Calu3 (cell line): ENCODE results near the gene CFAP299. TPM values are rescaled to one million over a fixed set of nuclear protein-coding genes. Genes with fewer than 3 reads are reported as not detected.
"Not testable (repeated sequence)": the region's sequence is repeated elsewhere in the genome, so short reads cannot be mapped to it uniquely, and the experiment has no call there.

ENCODE experiments used
- BruUV-seq: library from RNA; stranded (reverse); fragments of 400-500 nt; replicated peaks from 2 replicates; lab custom pipeline; 2021; lab: Mats Ljungman, UMichigan
- CTCF ChIA-PET: fragments of 300-600 bp; sonication (Branson Sonifier 250); formaldehyde crosslinking; loops from one replicate; lab custom pipeline; 2022; ENCODE audit warnings: antibody characterized with exemption; lab: Charles Lee
- DNase-seq: peaks from one replicate; pipeline ENCODE4 v3.0.0; 2022
- H3K27ac Mint-ChIP-seq: one replicate; pipeline ENCODE4 v1.8.0; 2022; ENCODE audit warnings: mixed read lengths; ENCODE audit not compliant: unreplicated experiment
- H3K27me3 Mint-ChIP-seq: one replicate; pipeline ENCODE4 v1.8.0; 2022; ENCODE audit warnings: mixed read lengths; ENCODE audit not compliant: unreplicated experiment
- H3K36me3 Mint-ChIP-seq: one replicate; pipeline ENCODE4 v1.8.0; 2022; ENCODE audit warnings: mild to moderate bottlenecking, moderate library complexity, mixed read lengths; ENCODE audit not compliant: insufficient read depth, unreplicated experiment
- H3K4me1 Mint-ChIP-seq: one replicate; pipeline ENCODE4 v1.8.0; 2022; ENCODE audit warnings: mild to moderate bottlenecking, low read depth, mixed read lengths; ENCODE audit not compliant: unreplicated experiment
- H3K4me3 Mint-ChIP-seq: one replicate; pipeline ENCODE4 v1.8.0; 2022; ENCODE audit warnings: mild to moderate bottlenecking, low read depth, moderate library complexity, mixed read lengths; ENCODE audit not compliant: unreplicated experiment
- H3K9me3 Mint-ChIP-seq: one replicate; pipeline ENCODE4 v1.8.0; 2022; ENCODE audit warnings: low read depth, mixed read lengths; ENCODE audit not compliant: unreplicated experiment
- CTCF ChIP-seq: fragments of 200-600 bp; IDR thresholded peaks from one replicate; pipeline ENCODE4 v1.8.0; 2022; ENCODE audit warnings: antibody characterized with exemption; ENCODE audit not compliant: unreplicated experiment
- intact Hi-C: fragments of 100-400 bp; cut with micrococcal nuclease; formaldehyde crosslinking; loops from one replicate; pipeline ENCODE4 v1.10.0; 2022; ENCODE audit not compliant: unreplicated experiment
- total RNA-seq: library from RNA; stranded (reverse); gene quantifications from 2 replicates; pipeline ENCODE4 v1.2.3, GENCODE V29; 2022

CFAP299 gene
- total RNA-seq, 1 experiment from 2014 or later: not detected

GRCh38 chr4:80781431-80781830, 445.9 kb downstream of the CFAP299 start:
- H3K9me3 Mint-ChIP-seq: no peaks in the 10 kb centered on the region
- no peak overlapping the region for H3K27ac Mint-ChIP-seq
- CTCF ChIA-PET: no interaction called here
- no TSS peak for BruUV-seq
- DNase-seq: no peak
- no peaks in the 10 kb centered on the region for H3K36me3 Mint-ChIP-seq
- H3K27me3 Mint-ChIP-seq: no peaks in the 10 kb centered on the region
- no peaks in the 10 kb centered on the region for H3K4me1 Mint-ChIP-seq
- no peak overlapping the region for H3K4me3 Mint-ChIP-seq
- TF ChIP-seq CTCF: no peak
- intact Hi-C loops: no loop called here

GRCh38 chr4:80787306-80787705, 451.8 kb downstream of the CFAP299 start:
- CTCF ChIA-PET: no interaction called here
- no peak for TF ChIP-seq CTCF
- DNase-seq: no peak
- Mint-ChIP-seq H3K9me3 (no peaks in the 10 kb centered on the region), H3K27me3 (no peaks in the 10 kb centered on the region), H3K4me3 (no peak overlapping the region), H3K4me1 (no peaks in the 10 kb centered on the region), H3K36me3 (no peaks in the 10 kb centered on the region), H3K27ac (no peak overlapping the region)
- no TSS peak for BruUV-seq
- intact Hi-C loops: no loop called here

- intact Hi-C loops: no loop called here
- Mint-ChIP-seq H3K9me3 (peaks cover 2% of the 10 kb centered on the region), H3K27ac (no peak overlapping the region), H3K4me3 (no peak overlapping the region), H3K36me3 (no peaks in the 10 kb centered on the region), H3K4me1 (no peaks in the 10 kb centered on the region), H3K27me3 (no peaks in the 10 kb centered on the region)
- no TSS peak for BruUV-seq
- CTCF ChIA-PET: no interaction called here
- no peak for DNase-seq
- no peak for TF ChIP-seq CTCF
These were observed 453.3 kb downstream of the CFAP299 start for GRCh38 chr4:80788798-80789197.

GRCh38 chr4:80790152-80790551, 454.6 kb downstream of the CFAP299 start:
- H3K36me3 Mint-ChIP-seq: no peaks in the 10 kb centered on the region
- no peaks in the 10 kb centered on the region for H3K4me1 Mint-ChIP-seq
- CTCF ChIA-PET: no interaction called here
- H3K27ac Mint-ChIP-seq: no peak overlapping the region
- no peaks in the 10 kb centered on the region for H3K27me3 Mint-ChIP-seq
- intact Hi-C loops: no loop called here
- H3K9me3 Mint-ChIP-seq: peaks cover 2% of the 10 kb centered on the region
- no peak overlapping the region for H3K4me3 Mint-ChIP-seq
- no TSS peak for BruUV-seq
- TF ChIP-seq CTCF: no peak
- DNase-seq: no peak

GRCh38 chr4:80793660-80794059, 458.1 kb downstream of the CFAP299 start:
- BruUV-seq, H3K9me3 Mint-ChIP-seq, DNase-seq, intact Hi-C loops, H3K4me1 Mint-ChIP-seq, H3K27ac Mint-ChIP-seq, H3K4me3 Mint-ChIP-seq, CTCF ChIA-PET, H3K27me3 Mint-ChIP-seq, H3K36me3 Mint-ChIP-seq: not testable (repeated sequence)
